ENCODE results near the gene BTF3.

- TF ChIP-seq EZH2 (IDR thresholded peaks at IDR 0.05; ENCODE audit: borderline replicate concordance, low read depth, low read length, severe bottlenecking): no peak
- TF ChIP-seq CTCF (IDR thresholded peaks at IDR 0.05; ENCODE audit: extremely low read depth in 1 of 2, insufficient read depth in 1 of 2, low read depth in 1 of 2, low read length in 2 of 2): peak in 1 of 2 donors; percentile 8
- TF ChIP-seq JUN (IDR thresholded peaks at IDR 0.05; ENCODE audit: borderline replicate concordance, insufficient read depth, insufficient read length, low read depth): no peak
- TF ChIP-seq POLR2AphosphoS5 (IDR thresholded peaks at IDR 0.05; ENCODE audit: insufficient read depth, low read depth, low read length): no peak
- TF ChIP-seq FOS (IDR thresholded peaks at IDR 0.05; ENCODE audit: borderline replicate concordance, insufficient read depth, low read length): no peak
- TF ChIP-seq POLR2A (IDR thresholded peaks at IDR 0.05; ENCODE audit: low read depth, low read length): no peak
- TF ChIP-seq MYC (IDR thresholded peaks at IDR 0.05; ENCODE audit: low read depth, low read length): no peak
- no peak for TF ChIP-seq GATA2 (IDR thresholded peaks at IDR 0.05; ENCODE audit: insufficient read depth, insufficient read length, low read depth, low read length)
Observed at GRCh38 chr5:73496984-73497457, 1.2 kb upstream of the BTF3 start.

All from endothelial cell of umbilical vein (primary cell).